ENCODE measurements around the gene ACTN2. TPM values are rescaled to one million over a fixed set of nuclear protein-coding genes. Genes with fewer than 3 reads are reported as not detected.

Gene ACTN2
- total RNA-seq, 4 donors from 2014 or later: 7.5 to 16.2 (median 10.3) TPM

GRCh38 chr1:236751385-236751784 lies 65.1 kb downstream of the ACTN2 start:
- no peaks in the 10 kb centered on the region for H3K9me3 ChIP-seq
- TF ChIP-seq POLR2AphosphoS5 (IDR thresholded peaks at IDR 0.05): no peak
- TF ChIP-seq CTCF (IDR thresholded peaks at IDR 0.05): no peak
- TF ChIP-seq EP300 (IDR thresholded peaks at IDR 0.05): no peak
- TF ChIP-seq POLR2A (IDR thresholded peaks at IDR 0.05; ENCODE audit: low read depth): no peak
- intact Hi-C loops (cut with DNase I): no loop called here
- no peak overlapping the region for H3K4me3 ChIP-seq
- no peak for DNase-seq (ENCODE audit: extremely low spot score)
- 91% methylated on average over 16 of the region's 16 CpGs for WGBS
- H3K27ac ChIP-seq (replicated peaks in 1 of 4): no peak overlapping the region
- H3K27me3 ChIP-seq: no peaks in the 10 kb centered on the region
- H3K4me1 ChIP-seq: peaks cover 0 to 6% (median 4%) of the 10 kb centered on the region in 4 donors
- H3K36me3 ChIP-seq: peaks cover 0 to 65% (median 8%) of the 10 kb centered on the region in 4 donors

DNA sequence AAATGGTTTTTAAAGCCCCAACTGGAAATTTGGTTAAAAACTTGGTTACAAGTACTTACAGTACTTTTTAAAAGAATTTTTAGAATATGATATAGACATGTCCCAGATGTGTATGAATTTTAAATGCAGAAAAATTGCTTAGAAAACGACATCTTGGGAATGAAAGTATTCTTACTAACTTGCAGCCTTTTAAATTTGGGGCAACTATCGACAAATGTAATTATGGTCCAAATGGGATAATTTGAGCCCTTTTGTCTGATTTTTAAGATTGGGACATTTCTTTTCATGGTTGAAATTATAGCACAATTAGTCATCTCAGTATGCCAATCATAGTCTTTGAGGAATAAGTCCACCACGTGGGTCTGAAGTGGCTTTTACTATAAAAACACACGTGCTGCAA lies 65.6 kb downstream of the ACTN2 start:
- WGBS: 81% methylated on average over 4 of the region's 4 CpGs
- no peak for TF ChIP-seq EP300 (IDR thresholded peaks at IDR 0.05)
- no peak for TF ChIP-seq CTCF (IDR thresholded peaks at IDR 0.05)
- no peak for TF ChIP-seq POLR2AphosphoS5 (IDR thresholded peaks at IDR 0.05)
- no peak for TF ChIP-seq POLR2A (IDR thresholded peaks at IDR 0.05; ENCODE audit: low read depth)
- Histone ChIP-seq H3K4me1 (peaks cover 0 to 6% (median 4%) of the 10 kb centered on the region in 4 donors), H3K36me3 (peaks cover 0 to 65% (median 8%) of the 10 kb centered on the region in 4 donors), H3K27ac (replicated peaks in 1 of 4) (no peak overlapping the region), H3K9me3 (no peaks in the 10 kb centered on the region), H3K27me3 (no peaks in the 10 kb centered on the region), H3K4me3 (no peak overlapping the region)
- DNase-seq (ENCODE audit: extremely low spot score): no peak
- intact Hi-C loops (cut with DNase I): no loop called here

DNA sequence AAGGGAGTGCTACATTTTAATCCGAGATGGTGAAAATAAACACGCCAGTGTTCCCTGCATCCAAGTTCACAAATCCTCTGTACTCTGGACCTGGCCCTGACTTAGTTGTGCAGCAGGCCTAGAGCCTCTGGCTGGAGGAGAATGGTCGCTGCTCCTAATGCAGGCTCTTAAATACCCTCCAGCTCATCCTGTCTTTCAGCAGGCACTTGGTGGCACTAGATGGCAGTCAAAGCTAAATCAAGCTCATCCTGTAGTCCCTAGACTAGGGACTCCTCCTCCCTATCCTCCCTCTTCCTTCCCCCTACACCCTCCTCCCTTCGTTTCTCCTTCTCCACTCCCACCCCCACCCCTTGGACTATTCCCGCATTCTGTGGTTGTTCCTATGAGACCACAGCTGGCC lies 67.2 kb downstream of the ACTN2 start:
- Histone ChIP-seq H3K36me3 (peaks cover 0 to 69% (median 8%) of the 10 kb centered on the region in 4 donors), H3K27ac (replicated peaks in 1 of 4) (no peak overlapping the region), H3K27me3 (no peaks in the 10 kb centered on the region), H3K4me1 (peaks cover 0 to 6% (median 4%) of the 10 kb centered on the region in 4 donors), H3K4me3 (no peak overlapping the region), H3K9me3 (no peaks in the 10 kb centered on the region)
- WGBS: 74% methylated on average over 5 of the region's 5 CpGs
- DNase-seq (ENCODE audit: extremely low spot score): no peak
- peak in 2 of 3 experiments; percentile 9 to 37 for TF ChIP-seq CTCF (IDR thresholded peaks at IDR 0.05)
- TF ChIP-seq POLR2AphosphoS5 (IDR thresholded peaks at IDR 0.05): no peak
- intact Hi-C loops (cut with DNase I): no loop called here

DNA sequence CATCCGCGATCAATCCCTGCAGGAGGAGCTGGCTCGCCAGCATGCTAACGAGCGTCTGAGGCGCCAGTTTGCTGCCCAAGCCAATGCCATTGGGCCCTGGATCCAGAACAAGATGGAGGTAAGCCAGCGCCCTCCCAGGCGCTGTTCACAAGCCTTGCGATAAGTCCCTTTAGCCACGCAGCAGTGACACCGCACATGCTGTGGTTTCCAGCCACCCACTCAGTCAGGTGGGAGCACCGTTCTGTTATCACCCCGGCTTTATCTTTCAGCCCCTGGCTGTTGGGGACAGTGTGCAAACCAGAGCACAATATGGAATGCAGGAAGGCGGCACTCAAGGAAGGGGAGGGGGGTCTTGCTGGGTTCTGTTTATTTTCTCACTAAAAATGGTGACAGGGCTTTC lies 67.7 kb downstream of the ACTN2 start:
- Histone ChIP-seq H3K4me3 (no peak overlapping the region), H3K36me3 (peaks cover 0 to 69% (median 8%) of the 10 kb centered on the region in 4 donors), H3K27ac (replicated peaks in 1 of 4) (no peak overlapping the region), H3K27me3 (no peaks in the 10 kb centered on the region), H3K4me1 (peaks cover 0 to 6% (median 4%) of the 10 kb centered on the region in 4 donors), H3K9me3 (no peaks in the 10 kb centered on the region)
- TF ChIP-seq EP300 (IDR thresholded peaks at IDR 0.05) (no peak), POLR2AphosphoS5 (IDR thresholded peaks at IDR 0.05) (no peak), CTCF (IDR thresholded peaks at IDR 0.05) (no peak), POLR2A (IDR thresholded peaks at IDR 0.05; ENCODE audit: low read depth) (no peak)
- no peak for DNase-seq (ENCODE audit: extremely low spot score)
- 85% methylated on average over 14 of the region's 14 CpGs for WGBS
- intact Hi-C loops (cut with DNase I): no loop called here

GRCh38 chr1:236754525-236755210 lies 68.4 kb downstream of the ACTN2 start:
- Histone ChIP-seq H3K4me3 (no peak overlapping the region), H3K27ac (replicated peaks in 1 of 4) (no peak overlapping the region), H3K27me3 (no peaks in the 10 kb centered on the region), H3K9me3 (no peaks in the 10 kb centered on the region), H3K36me3 (peaks cover 0 to 67% (median 8%) of the 10 kb centered on the region in 4 donors), H3K4me1 (peaks cover 0 to 6% (median 4%) of the 10 kb centered on the region in 4 donors)
- TF ChIP-seq POLR2A (IDR thresholded peaks at IDR 0.05; ENCODE audit: low read depth) (no peak), EP300 (IDR thresholded peaks at IDR 0.05) (no peak), POLR2AphosphoS5 (IDR thresholded peaks at IDR 0.05) (no peak), CTCF (IDR thresholded peaks at IDR 0.05) (no peak)
- no peak for DNase-seq (ENCODE audit: extremely low spot score)
- intact Hi-C loops (cut with DNase I): no loop called here
- 87% methylated on average over 18 of the region's 18 CpGs for WGBS
